Natural killer cell (primary cell): ENCODE data around the gene OR10H1. TPM values are rescaled to one million over a fixed set of nuclear protein-coding genes. Genes with fewer than 3 reads are reported as not detected.
"Not testable (repeated sequence)": the region's sequence is repeated elsewhere in the genome, so short reads cannot be mapped to it uniquely, and the experiment has no call there.

Experiments
- ATAC-seq, 3 donors: fragments of 150-1000 bp in 2 of 3; fragments of 200-7000 bp in 1 of 3; cut with Tn5 transposase; 1 replicate in 1 of 3; 2 replicates in 2 of 3; pipeline ENCODE4 v1.10.0; 2021; ENCODE audit warnings: mild to moderate bottlenecking in 2 of 3, moderate library complexity in 2 of 3
- DNase-seq, 2 donors: peaks; one replicate each; pipeline versions ENCODE4 v3.0.0 to v3.0.0-alpha.2; 2013 to 2021; ENCODE audit warnings: mixed read lengths in 1 of 2
- H3K27ac ChIP-seq: one replicate; pipeline ENCODE4 v1.5.1; 2013; ENCODE audit warnings: mild to moderate bottlenecking, low read length
- H3K27me3 ChIP-seq: one replicate; pipeline ENCODE4 v1.6.1; 2013; ENCODE audit warnings: low read length; ENCODE audit not compliant: control insufficient read depth, insufficient read depth
- H3K36me3 ChIP-seq: one replicate; pipeline ENCODE4 v1.6.1; 2013; ENCODE audit warnings: low read length; ENCODE audit not compliant: control insufficient read depth, insufficient read depth
- H3K4me1 ChIP-seq: one replicate; pipeline ENCODE4 v1.6.1; 2013; ENCODE audit warnings: low read length; ENCODE audit not compliant: control insufficient read depth, insufficient read depth
- H3K4me3 ChIP-seq: one replicate; pipeline ENCODE4 v1.5.1; 2013; ENCODE audit warnings: low read length
- H3K9me3 ChIP-seq: one replicate; pipeline ENCODE4 v1.6.1; 2013; ENCODE audit warnings: low read length; ENCODE audit not compliant: control insufficient read depth, insufficient read depth
- H3K27ac Mint-ChIP-seq, 2 donors: one replicate each; pipeline ENCODE4 v1.8.0; 2022; ENCODE audit warnings: mild to moderate bottlenecking in 2 of 2, mixed read lengths in 2 of 2, moderate library complexity in 1 of 2
- H3K27me3 Mint-ChIP-seq, 2 donors: one replicate each; pipeline ENCODE4 v1.8.0; 2022; ENCODE audit warnings: low read depth in 2 of 2, mixed read lengths in 2 of 2
- H3K36me3 Mint-ChIP-seq: one replicate; pipeline ENCODE4 v1.8.0; 2022; ENCODE audit warnings: mixed read lengths
- H3K4me1 Mint-ChIP-seq, 2 donors: one replicate each; pipeline ENCODE4 v1.8.0; 2022; ENCODE audit warnings: mixed read lengths in 2 of 2
- H3K4me3 Mint-ChIP-seq: one replicate; pipeline ENCODE4 v1.8.0; 2022; ENCODE audit warnings: mild to moderate bottlenecking, moderate library complexity, mixed read lengths
- H3K9me3 Mint-ChIP-seq, 2 donors: one replicate each; pipeline ENCODE4 v1.8.0; 2022; ENCODE audit warnings: mixed read lengths in 2 of 2
- CTCF ChIP-seq: fragments of 200-600 bp; IDR thresholded peaks from one replicate; pipeline ENCODE4 v1.8.0; 2022; ENCODE audit warnings: antibody characterized with exemption
- WGBS: methylation state at CpG from one replicate; pipeline ENCODE4 v1.1.7; 2013; ENCODE audit warnings: missing lambda C conversion rate; ENCODE audit not compliant: insufficient coverage; 5-methylcytosine and 5-hydroxymethylcytosine counted together
- intact Hi-C: fragments of 100-400 bp; cut with micrococcal nuclease; formaldehyde crosslinking; loops from one replicate; pipeline ENCODE4 v1.14.2; 2022
- total RNA-seq, 4 donors: library from RNA; stranded (reverse); fragments of 120-200 nt in 1 of 4; gene quantifications; one replicate each; pipeline versions ENCODE4 v1.2.3 to v1.2.4, GENCODE V29; 2013 to 2022

The OR10H1 gene
- total RNA-seq, 3 donors from 2014 or later (not counting 1 experiment from before 2014, with no cell fraction given): 0.08 to 0.12 TPM; not detected in 1

DNA sequence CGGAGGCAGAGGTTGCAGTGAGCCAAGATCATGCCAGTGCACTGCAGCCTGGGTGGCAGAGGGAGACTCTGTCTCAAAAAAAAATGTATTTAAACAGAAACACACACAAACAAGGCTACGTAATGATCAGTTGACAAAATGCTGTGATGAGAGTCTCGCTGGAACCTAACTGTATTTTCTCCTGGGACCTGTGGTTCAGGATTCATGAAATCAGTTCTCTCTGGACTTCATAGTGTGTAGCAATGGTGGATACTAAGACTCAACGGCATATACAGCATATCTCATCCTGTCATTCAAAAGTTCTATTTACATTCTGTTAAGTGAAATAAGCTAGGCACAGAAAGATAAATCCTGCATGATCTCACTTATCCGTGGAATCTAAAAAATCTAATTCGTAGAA, 45.1 kb upstream of the OR10H1 start:
- DNase-seq: no peak
- Histone ChIP-seq H3K9me3 (no peaks in the 10 kb centered on the region), H3K36me3 (no peaks in the 10 kb centered on the region), H3K4me3 (no peak overlapping the region), H3K4me1 (no peaks in the 10 kb centered on the region), H3K27ac (no peak overlapping the region), H3K27me3 (no peaks in the 10 kb centered on the region)
- H3K36me3 Mint-ChIP-seq: no peaks in the 10 kb centered on the region
- H3K27ac Mint-ChIP-seq: no peak overlapping the region
- no peak for ATAC-seq
- peaks cover 0 to 6% of the 10 kb centered on the region in 2 donors for H3K27me3 Mint-ChIP-seq
- no peak for TF ChIP-seq CTCF
- intact Hi-C loops: no loop called here
- 71% methylated on average over 4 of the region's 6 CpGs for WGBS
- H3K9me3 Mint-ChIP-seq: no peaks in the 10 kb centered on the region
- H3K4me1 Mint-ChIP-seq: no peaks in the 10 kb centered on the region
- no peak overlapping the region for H3K4me3 Mint-ChIP-seq

DNA sequence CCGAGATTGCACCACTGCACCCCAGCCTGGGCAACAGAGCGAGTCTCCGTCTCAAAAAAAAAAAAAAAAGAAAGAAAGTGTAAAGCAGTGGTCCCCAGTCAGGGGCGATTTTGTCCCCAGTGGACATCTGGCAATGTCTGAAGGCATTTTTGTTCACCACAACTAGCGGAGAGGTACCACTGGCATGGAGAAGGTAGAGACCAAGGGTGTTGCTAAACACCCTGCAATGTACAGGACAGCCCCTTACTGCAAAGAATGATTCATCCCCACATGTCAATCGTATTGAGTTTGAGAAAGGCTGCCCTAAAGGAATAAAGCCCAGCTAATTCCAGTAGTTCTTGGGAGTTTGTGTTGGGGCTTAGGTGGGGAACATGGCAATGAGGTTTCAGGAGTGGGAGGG, 43.7 kb upstream of the OR10H1 start:
- ATAC-seq: no peak

DNA sequence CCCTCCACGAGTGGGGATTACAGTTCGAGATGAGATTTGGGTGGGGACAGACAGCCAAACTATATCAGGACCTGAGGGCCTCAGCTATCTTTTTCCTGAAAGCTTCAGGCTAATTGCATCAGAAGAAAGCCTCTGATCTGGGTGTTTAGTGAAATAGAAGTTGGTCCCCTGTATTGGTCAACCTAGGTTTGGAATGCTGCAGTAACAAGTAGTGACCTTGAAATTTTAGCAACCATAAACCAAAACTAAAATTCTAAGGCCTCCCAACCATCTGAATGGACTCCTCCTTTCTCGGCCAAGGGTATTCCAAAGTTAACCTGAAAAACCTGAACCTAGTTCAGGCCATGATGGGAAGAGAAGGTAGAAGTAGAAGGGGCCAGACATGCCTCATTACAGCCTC, 34.9 kb upstream of the OR10H1 start:
- intact Hi-C loops: no loop called here
- WGBS: 97% methylated on average over 3 of the region's 3 CpGs
- no peak overlapping the region for H3K27ac ChIP-seq
- H3K4me3 Mint-ChIP-seq: no peak overlapping the region
- H3K36me3 Mint-ChIP-seq: no peaks in the 10 kb centered on the region
- DNase-seq (no peak), ATAC-seq (no peak)
- H3K36me3 ChIP-seq: no peaks in the 10 kb centered on the region
- peaks cover 2 to 4% of the 10 kb centered on the region in 2 donors for H3K4me1 Mint-ChIP-seq
- H3K9me3 ChIP-seq: no peaks in the 10 kb centered on the region
- no peak overlapping the region for H3K4me3 ChIP-seq
- H3K27me3 Mint-ChIP-seq: no peaks in the 10 kb centered on the region
- no peak for TF ChIP-seq CTCF
- no peaks in the 10 kb centered on the region for H3K9me3 Mint-ChIP-seq
- no peaks in the 10 kb centered on the region for H3K27me3 ChIP-seq
- H3K27ac Mint-ChIP-seq: no peak overlapping the region
- peaks cover 5% of the 10 kb centered on the region for H3K4me1 ChIP-seq

More for the DNA sequence above, 43.7 kb upstream of the OR10H1 start:
- H3K27me3 Mint-ChIP-seq: peaks cover 0 to 6% of the 10 kb centered on the region in 2 donors
- no peaks in the 10 kb centered on the region for H3K4me1 ChIP-seq
- intact Hi-C loops: no loop called here
- no peaks in the 10 kb centered on the region for H3K9me3 Mint-ChIP-seq
- TF ChIP-seq CTCF: no peak
- no peak overlapping the region for H3K27ac ChIP-seq
- no peaks in the 10 kb centered on the region for H3K27me3 ChIP-seq
- H3K4me3 Mint-ChIP-seq: no peak overlapping the region
- no peaks in the 10 kb centered on the region for H3K36me3 ChIP-seq
- H3K4me1 Mint-ChIP-seq: no peaks in the 10 kb centered on the region
- no peak overlapping the region for H3K27ac Mint-ChIP-seq
- H3K4me3 ChIP-seq: no peak overlapping the region
- DNase-seq: no peak
- H3K36me3 Mint-ChIP-seq: no peaks in the 10 kb centered on the region
- H3K9me3 ChIP-seq: no peaks in the 10 kb centered on the region
- 89% methylated on average over 5 of the region's 6 CpGs for WGBS

- WGBS: 98% methylated on average over 6 of the region's 6 CpGs
These were observed 31.5 kb upstream of the OR10H1 start for GRCh38 chr19:15846923-15847322.

GRCh38 chr19:15843894-15844222, 28.4 kb upstream of the OR10H1 start:
- H3K4me1 ChIP-seq: peaks cover 26% of the 10 kb centered on the region
- ATAC-seq, intact Hi-C loops, DNase-seq, H3K36me3 Mint-ChIP-seq, H3K36me3 ChIP-seq, H3K27me3 Mint-ChIP-seq, H3K9me3 Mint-ChIP-seq, H3K27me3 ChIP-seq, H3K9me3 ChIP-seq, H3K27ac ChIP-seq, H3K4me3 ChIP-seq: not testable (repeated sequence)
- Mint-ChIP-seq H3K27ac (peak overlapping the region; percentile 61 to 68), H3K4me3 (peak overlapping the region; percentile 63), H3K4me1 (peaks cover 23 to 32% of the 10 kb centered on the region in 2 donors)
- WGBS: 55% methylated on average over 8 of the region's 8 CpGs

More at GRCh38 chr19:15846923-15847322, 31.5 kb upstream of the OR10H1 start:
- H3K4me1 ChIP-seq: peaks cover 24% of the 10 kb centered on the region
- no peak overlapping the region for H3K4me3 ChIP-seq
- H3K36me3 Mint-ChIP-seq: no peaks in the 10 kb centered on the region
- intact Hi-C loops: no loop called here
- ATAC-seq (no peak), DNase-seq (no peak)
- no peak overlapping the region for H3K27ac ChIP-seq
- no peak overlapping the region for H3K27ac Mint-ChIP-seq
- TF ChIP-seq CTCF: no peak
- H3K4me3 Mint-ChIP-seq: no peak overlapping the region
- H3K9me3 ChIP-seq: no peaks in the 10 kb centered on the region
- H3K4me1 Mint-ChIP-seq: peaks cover 23 to 30% of the 10 kb centered on the region in 2 donors
- H3K27me3 ChIP-seq: no peaks in the 10 kb centered on the region
- no peaks in the 10 kb centered on the region for H3K9me3 Mint-ChIP-seq
- H3K27me3 Mint-ChIP-seq: no peaks in the 10 kb centered on the region
- no peaks in the 10 kb centered on the region for H3K36me3 ChIP-seq
